ENCODE results near the gene CASP2. TPM values are rescaled to one million over a fixed set of nuclear protein-coding genes. Genes with fewer than 3 reads are reported as not detected.

The CASP2 gene
- total and polyA plus RNA-seq, 2 of the 13 experiments (the other 11 are each of a cell fraction or from before 2014, with no cell fraction given): 10.2 to 13.7 TPM

DNA sequence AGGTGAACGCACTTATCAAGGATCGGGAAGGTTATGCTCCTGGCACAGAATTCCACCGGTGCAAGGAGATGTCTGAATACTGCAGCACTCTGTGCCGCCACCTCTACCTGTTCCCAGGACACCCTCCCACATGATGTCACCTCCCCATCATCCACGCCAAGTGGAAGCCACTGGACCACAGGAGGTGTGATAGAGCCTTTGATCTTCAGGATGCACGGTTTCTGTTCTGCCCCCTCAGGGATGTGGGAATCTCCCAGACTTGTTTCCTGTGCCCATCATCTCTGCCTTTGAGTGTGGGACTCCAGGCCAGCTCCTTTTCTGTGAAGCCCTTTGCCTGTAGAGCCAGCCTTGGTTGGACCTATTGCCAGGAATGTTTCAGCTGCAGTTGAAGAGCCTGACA, 16.8 kb downstream of the CASP2 start (continued):
- TF ChIP-seq ZC3H4 (CRISPR knock-in tag; IDR thresholded peaks at IDR 0.05; ENCODE audit: borderline replicate concordance) (no peak), ZNF382 (CRISPR knock-in tag; IDR thresholded peaks at IDR 0.05; ENCODE audit: borderline replicate concordance) (no peak), ZNF7 (CRISPR knock-in tag; IDR thresholded peaks at IDR 0.05) (no peak), ZNF768 (CRISPR knock-in tag; IDR thresholded peaks at IDR 0.05) (no peak), CCAR2 (optimal IDR thresholded peaks at IDR 0.05; ENCODE audit: low read depth, low read length) (no peak), ZNF121 (CRISPR knock-in tag; IDR thresholded peaks at IDR 0.05) (no peak), FOXA3 (CRISPR knock-in tag; IDR thresholded peaks at IDR 0.05) (no peak), ZNF776 (CRISPR knock-in tag; IDR thresholded peaks at IDR 0.05) (no peak)
- TF ChIP-seq, protein P1, sequence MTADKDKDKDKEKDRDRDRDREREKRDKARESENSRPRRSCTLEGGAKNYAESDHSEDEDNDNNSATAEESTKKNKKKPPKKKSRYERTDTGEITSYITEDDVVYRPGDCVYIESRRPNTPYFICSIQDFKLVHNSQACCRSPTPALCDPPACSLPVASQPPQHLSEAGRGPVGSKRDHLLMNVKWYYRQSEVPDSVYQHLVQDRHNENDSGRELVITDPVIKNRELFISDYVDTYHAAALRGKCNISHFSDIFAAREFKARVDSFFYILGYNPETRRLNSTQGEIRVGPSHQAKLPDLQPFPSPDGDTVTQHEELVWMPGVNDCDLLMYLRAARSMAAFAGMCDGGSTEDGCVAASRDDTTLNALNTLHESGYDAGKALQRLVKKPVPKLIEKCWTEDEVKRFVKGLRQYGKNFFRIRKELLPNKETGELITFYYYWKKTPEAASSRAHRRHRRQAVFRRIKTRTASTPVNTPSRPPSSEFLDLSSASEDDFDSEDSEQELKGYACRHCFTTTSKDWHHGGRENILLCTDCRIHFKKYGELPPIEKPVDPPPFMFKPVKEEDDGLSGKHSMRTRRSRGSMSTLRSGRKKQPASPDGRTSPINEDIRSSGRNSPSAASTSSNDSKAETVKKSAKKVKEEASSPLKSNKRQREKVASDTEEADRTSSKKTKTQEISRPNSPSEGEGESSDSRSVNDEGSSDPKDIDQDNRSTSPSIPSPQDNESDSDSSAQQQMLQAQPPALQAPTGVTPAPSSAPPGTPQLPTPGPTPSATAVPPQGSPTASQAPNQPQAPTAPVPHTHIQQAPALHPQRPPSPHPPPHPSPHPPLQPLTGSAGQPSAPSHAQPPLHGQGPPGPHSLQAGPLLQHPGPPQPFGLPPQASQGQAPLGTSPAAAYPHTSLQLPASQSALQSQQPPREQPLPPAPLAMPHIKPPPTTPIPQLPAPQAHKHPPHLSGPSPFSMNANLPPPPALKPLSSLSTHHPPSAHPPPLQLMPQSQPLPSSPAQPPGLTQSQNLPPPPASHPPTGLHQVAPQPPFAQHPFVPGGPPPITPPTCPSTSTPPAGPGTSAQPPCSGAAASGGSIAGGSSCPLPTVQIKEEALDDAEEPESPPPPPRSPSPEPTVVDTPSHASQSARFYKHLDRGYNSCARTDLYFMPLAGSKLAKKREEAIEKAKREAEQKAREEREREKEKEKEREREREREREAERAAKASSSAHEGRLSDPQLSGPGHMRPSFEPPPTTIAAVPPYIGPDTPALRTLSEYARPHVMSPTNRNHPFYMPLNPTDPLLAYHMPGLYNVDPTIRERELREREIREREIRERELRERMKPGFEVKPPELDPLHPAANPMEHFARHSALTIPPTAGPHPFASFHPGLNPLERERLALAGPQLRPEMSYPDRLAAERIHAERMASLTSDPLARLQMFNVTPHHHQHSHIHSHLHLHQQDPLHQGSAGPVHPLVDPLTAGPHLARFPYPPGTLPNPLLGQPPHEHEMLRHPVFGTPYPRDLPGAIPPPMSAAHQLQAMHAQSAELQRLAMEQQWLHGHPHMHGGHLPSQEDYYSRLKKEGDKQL (CRISPR knock-in tag; IDR thresholded peaks at IDR 0.05; ENCODE audit: low read depth): no peak
